ENCODE measurements around the gene PMEPA1.

PMEPA1 gene

DNA sequence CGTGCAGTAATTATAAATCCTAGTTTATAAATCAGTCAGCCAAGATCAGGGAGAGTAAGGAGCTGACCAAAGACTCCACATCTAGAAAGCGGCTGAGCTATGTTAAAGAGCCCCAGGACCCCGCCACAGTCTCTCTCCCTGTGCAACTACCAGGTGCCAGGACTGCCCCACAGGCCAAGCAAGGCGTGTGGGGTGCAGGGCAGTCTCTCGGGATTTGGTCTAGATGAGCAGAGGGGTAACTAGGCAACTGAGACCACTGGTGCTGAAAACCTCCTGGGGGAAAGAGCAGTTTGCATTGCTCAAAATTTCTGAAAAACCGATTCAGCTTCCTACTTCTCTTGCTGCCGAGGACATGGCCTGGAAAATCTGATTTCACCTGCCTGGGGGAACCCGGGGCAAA, 10.4 kb downstream of the PMEPA1 start:
- H3K9me3 ChIP-seq (ENCODE audit: insufficient read depth, low read length): no peaks in the 10 kb centered on the region
- peaks cover 22% of the 10 kb centered on the region for H3K4me1 ChIP-seq (ENCODE audit: insufficient read depth, insufficient read length)
- no peak overlapping the region for H3K4me3 ChIP-seq (ENCODE audit: insufficient read length, low read depth)
- H3K9ac ChIP-seq (ENCODE audit: insufficient read length, low read depth): no peak overlapping the region
- H3K36me3 ChIP-seq (ENCODE audit: insufficient read depth, insufficient read length, low read length): peaks cover 63% of the 10 kb centered on the region
- TF ChIP-seq SUZ12 (IDR thresholded peaks at IDR 0.05; ENCODE audit: extremely low read depth, insufficient read depth, insufficient read length) (no peak), YY1 (IDR thresholded peaks at IDR 0.05; ENCODE audit: insufficient read depth, insufficient read length) (no peak), ZNF274 (IDR thresholded peaks at IDR 0.05; ENCODE audit: low read depth, low read length) (no peak)
- no peak for DNase-seq (ENCODE audit: low read depth, low spot score)
- no peaks in the 10 kb centered on the region for H3K27me3 ChIP-seq (ENCODE audit: insufficient read depth, insufficient read length)

DNA sequence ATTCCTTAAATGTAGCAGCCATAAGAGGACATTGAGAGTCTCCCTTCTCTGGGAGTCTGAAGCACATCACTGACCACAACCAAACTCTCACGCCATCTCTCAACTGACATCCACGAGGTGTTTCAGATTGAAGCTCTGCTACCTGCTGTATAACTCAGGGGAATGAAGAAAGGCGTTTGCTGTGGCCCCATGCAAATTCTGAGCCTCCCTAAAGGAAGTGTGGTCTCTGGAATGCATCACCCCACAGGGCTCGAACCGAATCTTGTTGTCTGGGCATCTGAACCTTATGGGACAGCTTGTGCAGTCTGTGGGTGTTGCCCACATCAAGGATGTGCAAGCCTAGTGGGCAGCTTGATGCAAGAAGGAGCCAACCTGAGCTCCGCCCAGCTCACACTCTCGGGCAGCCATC, 10.9 kb downstream of the PMEPA1 start:
- Histone ChIP-seq H3K4me1 (ENCODE audit: insufficient read depth, insufficient read length) (peaks cover 22% of the 10 kb centered on the region), H3K36me3 (ENCODE audit: insufficient read depth, insufficient read length, low read length) (peaks cover 62% of the 10 kb centered on the region), H3K27me3 (ENCODE audit: insufficient read depth, insufficient read length) (no peaks in the 10 kb centered on the region), H3K9ac (ENCODE audit: insufficient read length, low read depth) (no peak overlapping the region), H3K4me3 (ENCODE audit: insufficient read length, low read depth) (no peak overlapping the region), H3K9me3 (ENCODE audit: insufficient read depth, low read length) (no peaks in the 10 kb centered on the region)
- TF ChIP-seq ZNF274 (IDR thresholded peaks at IDR 0.05; ENCODE audit: low read depth, low read length) (no peak), SUZ12 (IDR thresholded peaks at IDR 0.05; ENCODE audit: extremely low read depth, insufficient read depth, insufficient read length) (no peak), YY1 (IDR thresholded peaks at IDR 0.05; ENCODE audit: insufficient read depth, insufficient read length) (no peak)
- no peak for DNase-seq (ENCODE audit: low read depth, low spot score)

DNA sequence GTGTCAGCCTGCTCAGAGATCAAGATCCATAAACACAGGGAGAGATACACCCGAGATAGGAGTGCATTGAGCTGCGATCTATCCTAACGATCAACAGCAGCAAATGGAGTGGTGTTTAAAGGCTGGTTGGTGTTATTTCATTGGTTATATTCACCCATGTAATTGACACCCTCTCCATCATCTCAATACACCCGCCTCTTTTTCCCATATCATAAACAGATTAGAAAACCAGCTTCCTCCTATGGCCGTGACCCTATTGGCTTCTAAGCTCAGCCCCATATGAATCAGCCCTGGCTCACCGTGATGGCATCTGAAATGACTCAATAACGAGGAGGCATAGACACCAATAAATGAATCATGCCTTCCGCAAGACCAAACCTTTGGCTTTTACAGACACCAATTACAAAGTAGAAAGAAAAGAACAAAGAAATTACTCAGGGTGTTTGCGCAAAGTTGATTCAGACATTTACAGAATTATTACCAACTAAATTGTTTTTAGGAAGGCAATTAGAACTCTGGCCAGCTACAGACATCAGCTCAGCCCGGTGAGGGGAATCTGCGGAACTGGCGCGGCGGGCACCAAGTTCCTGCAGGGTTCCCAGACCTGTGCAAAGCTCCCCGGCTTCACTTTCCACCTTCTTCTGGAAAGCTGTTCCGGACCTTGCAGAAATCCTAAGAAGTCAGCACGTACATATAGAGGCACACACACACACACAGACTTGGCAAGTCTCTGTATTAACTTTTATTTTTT, 11.5 kb downstream of the PMEPA1 start:
- DNase-seq (ENCODE audit: low read depth, low spot score): no peak
- no peak overlapping the region for H3K4me3 ChIP-seq (ENCODE audit: insufficient read length, low read depth)
- H3K9ac ChIP-seq (ENCODE audit: insufficient read length, low read depth): no peak overlapping the region
- TF ChIP-seq ZNF274 (IDR thresholded peaks at IDR 0.05; ENCODE audit: low read depth, low read length) (no peak), SUZ12 (IDR thresholded peaks at IDR 0.05; ENCODE audit: extremely low read depth, insufficient read depth, insufficient read length) (no peak), YY1 (IDR thresholded peaks at IDR 0.05; ENCODE audit: insufficient read depth, insufficient read length) (no peak)
- peaks cover 22% of the 10 kb centered on the region for H3K4me1 ChIP-seq (ENCODE audit: insufficient read depth, insufficient read length)
- no peaks in the 10 kb centered on the region for H3K27me3 ChIP-seq (ENCODE audit: insufficient read depth, insufficient read length)
- H3K9me3 ChIP-seq (ENCODE audit: insufficient read depth, low read length): no peaks in the 10 kb centered on the region
- peaks cover 60% of the 10 kb centered on the region for H3K36me3 ChIP-seq (ENCODE audit: insufficient read depth, insufficient read length, low read length)

DNA sequence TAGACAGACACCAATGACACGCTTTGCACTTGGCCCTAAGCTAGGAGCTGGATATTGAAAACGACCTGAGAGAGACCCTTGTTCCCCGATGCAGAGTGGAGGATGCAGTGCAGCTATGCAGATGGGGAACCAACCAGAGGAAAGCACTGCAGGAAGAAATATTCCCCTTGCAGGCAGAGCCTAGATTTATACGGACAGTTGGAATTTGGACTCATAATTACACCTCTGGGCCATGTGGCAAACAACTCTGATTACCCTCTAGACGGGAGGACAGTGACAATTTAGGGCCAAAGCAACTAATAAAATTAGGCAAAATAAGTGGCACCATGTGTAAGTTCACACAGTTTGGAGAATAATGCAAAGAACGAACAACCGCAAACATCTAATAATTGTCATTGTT, 12.3 kb downstream of the PMEPA1 start:
- H3K4me1 ChIP-seq (ENCODE audit: insufficient read depth, insufficient read length): peaks cover 25% of the 10 kb centered on the region
- H3K4me3 ChIP-seq (ENCODE audit: insufficient read length, low read depth): no peak overlapping the region
- no peak for TF ChIP-seq ZNF274 (IDR thresholded peaks at IDR 0.05; ENCODE audit: low read depth, low read length)
- H3K27me3 ChIP-seq (ENCODE audit: insufficient read depth, insufficient read length): no peaks in the 10 kb centered on the region
- H3K9ac ChIP-seq (ENCODE audit: insufficient read length, low read depth): no peak overlapping the region
- no peaks in the 10 kb centered on the region for H3K9me3 ChIP-seq (ENCODE audit: insufficient read depth, low read length)
- no peak for DNase-seq (ENCODE audit: low read depth, low spot score)
- H3K36me3 ChIP-seq (ENCODE audit: insufficient read depth, insufficient read length, low read length): peaks cover 56% of the 10 kb centered on the region

- TF ChIP-seq YY1 (IDR thresholded peaks at IDR 0.05; ENCODE audit: insufficient read depth, insufficient read length) (no peak), SUZ12 (IDR thresholded peaks at IDR 0.05; ENCODE audit: extremely low read depth, insufficient read depth, insufficient read length) (no peak), ZNF274 (IDR thresholded peaks at IDR 0.05; ENCODE audit: low read depth, low read length) (no peak)
- Histone ChIP-seq H3K36me3 (ENCODE audit: insufficient read depth, insufficient read length, low read length) (peaks cover 55% of the 10 kb centered on the region), H3K9me3 (ENCODE audit: insufficient read depth, low read length) (no peaks in the 10 kb centered on the region), H3K4me1 (ENCODE audit: insufficient read depth, insufficient read length) (peaks cover 25% of the 10 kb centered on the region), H3K27me3 (ENCODE audit: insufficient read depth, insufficient read length) (no peaks in the 10 kb centered on the region), H3K9ac (ENCODE audit: insufficient read length, low read depth) (no peak overlapping the region), H3K4me3 (ENCODE audit: insufficient read length, low read depth) (no peak overlapping the region)
- no peak for DNase-seq (ENCODE audit: low read depth, low spot score)
These were observed 13.3 kb downstream of the PMEPA1 start for GRCh38 chr20:57696401-57696961.

- Histone ChIP-seq H3K36me3 (ENCODE audit: insufficient read depth, insufficient read length, low read length) (peaks cover 58% of the 10 kb centered on the region), H3K4me3 (ENCODE audit: insufficient read length, low read depth) (no peak overlapping the region), H3K9me3 (ENCODE audit: insufficient read depth, low read length) (no peaks in the 10 kb centered on the region), H3K27me3 (ENCODE audit: insufficient read depth, insufficient read length) (no peaks in the 10 kb centered on the region), H3K4me1 (ENCODE audit: insufficient read depth, insufficient read length) (peaks cover 27% of the 10 kb centered on the region), H3K9ac (ENCODE audit: insufficient read length, low read depth) (no peak overlapping the region)
- TF ChIP-seq ZNF274 (IDR thresholded peaks at IDR 0.05; ENCODE audit: low read depth, low read length) (no peak), YY1 (IDR thresholded peaks at IDR 0.05; ENCODE audit: insufficient read depth, insufficient read length) (no peak), SUZ12 (IDR thresholded peaks at IDR 0.05; ENCODE audit: extremely low read depth, insufficient read depth, insufficient read length) (no peak)
- no peak for DNase-seq (ENCODE audit: low read depth, low spot score)
These were observed 13.9 kb downstream of the PMEPA1 start for GRCh38 chr20:57695940-57696339.

GRCh38 chr20:57695012-57695411, 14.8 kb downstream of the PMEPA1 start:
- Histone ChIP-seq H3K4me3 (ENCODE audit: insufficient read length, low read depth) (no peak overlapping the region), H3K4me1 (ENCODE audit: insufficient read depth, insufficient read length) (peaks cover 32% of the 10 kb centered on the region), H3K27me3 (ENCODE audit: insufficient read depth, insufficient read length) (no peaks in the 10 kb centered on the region), H3K36me3 (ENCODE audit: insufficient read depth, insufficient read length, low read length) (peaks cover 61% of the 10 kb centered on the region), H3K9ac (ENCODE audit: insufficient read length, low read depth) (no peak overlapping the region), H3K9me3 (ENCODE audit: insufficient read depth, low read length) (no peaks in the 10 kb centered on the region)
- TF ChIP-seq SUZ12 (IDR thresholded peaks at IDR 0.05; ENCODE audit: extremely low read depth, insufficient read depth, insufficient read length) (no peak), YY1 (IDR thresholded peaks at IDR 0.05; ENCODE audit: insufficient read depth, insufficient read length) (no peak), ZNF274 (IDR thresholded peaks at IDR 0.05; ENCODE audit: low read depth, low read length) (no peak)
- no peak for DNase-seq (ENCODE audit: low read depth, low spot score)

All from NT2/D1 (cell line).